ENCODE data around the gene DNAJC30. TPM values are rescaled to one million over a fixed set of nuclear protein-coding genes. Genes with fewer than 3 reads are reported as not detected.
A peak's percentile ranks its signal among the peaks of the same experiment; 100 is the strongest.
"Not testable (repeated sequence)": the region's sequence is repeated elsewhere in the genome, so short reads cannot be mapped to it uniquely, and the experiment has no call there.

DNAJC30 gene
- total RNA-seq, 3 donors from 2014 or later (not counting 1 experiment from before 2014, with no cell fraction given), result 8.7 to 9.9 (median 9.3) TPM

DNA sequence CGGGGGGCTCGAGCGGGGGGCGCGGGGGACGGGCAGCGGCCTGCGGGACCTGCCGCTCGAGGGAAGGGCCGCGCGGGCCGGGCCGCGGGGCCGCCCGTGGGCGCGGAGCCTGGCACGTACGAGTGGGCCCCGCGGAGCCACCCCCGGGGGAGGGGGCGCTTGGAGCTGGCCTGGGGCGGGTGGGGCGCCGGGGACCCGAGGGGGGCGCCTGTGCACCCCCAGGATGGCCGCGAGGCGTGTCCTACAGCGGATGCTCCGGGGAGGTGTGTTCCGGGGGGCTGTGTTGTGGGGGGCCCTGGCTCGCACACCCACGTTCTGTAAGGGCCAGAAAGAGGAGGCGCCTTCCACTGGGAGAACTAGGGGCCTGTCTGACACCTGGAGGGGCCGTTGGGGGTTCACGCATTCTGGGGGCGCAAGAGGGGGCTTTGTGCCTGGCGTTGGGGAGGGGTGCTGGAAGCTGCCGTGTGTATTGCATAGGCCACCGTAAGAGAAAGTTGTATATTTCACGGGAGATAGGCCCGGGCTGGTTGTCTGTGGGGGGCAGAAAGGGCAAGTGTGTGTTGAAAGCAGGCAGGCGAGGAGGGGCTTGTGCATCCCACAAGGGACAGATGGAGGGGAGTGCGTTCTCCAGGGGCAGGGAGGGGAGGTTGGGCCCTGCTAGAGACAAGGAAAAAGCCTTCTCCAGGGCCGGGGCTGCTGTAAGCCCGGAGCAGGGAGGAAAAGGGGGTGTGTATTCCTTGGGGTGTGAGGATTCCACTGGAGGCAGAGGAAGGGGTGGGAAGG, 15.0 kb downstream of the DNAJC30 start:
- peaks cover 0 to under 1% of the 10 kb centered on the region in 2 donors for H3K9me3 Mint-ChIP-seq
- H3K36me3 Mint-ChIP-seq, result no peaks in the 10 kb centered on the region
- DNase-seq, result peak in 1 of 2 donors; percentile 26
- Histone ChIP-seq H3K9me3 (ENCODE audit: control insufficient read depth, insufficient read depth, low read length) (no peaks in the 10 kb centered on the region), H3K4me1 (ENCODE audit: control insufficient read depth, insufficient read depth, low read length) (peaks cover 10% of the 10 kb centered on the region), H3K27ac (ENCODE audit: low read length) (no peak overlapping the region), H3K36me3 (ENCODE audit: control insufficient read depth, insufficient read depth, low read length) (no peaks in the 10 kb centered on the region), H3K4me3 (ENCODE audit: low read length) (no peak overlapping the region), H3K27me3 (ENCODE audit: control insufficient read depth, insufficient read depth, low read length) (peaks cover 22% of the 10 kb centered on the region)
- intact Hi-C loops (cut with micrococcal nuclease), result loop anchor here (5.0 kb wide), 2 partner anchors 61 to 69 kb away; partner anchors contain the start of gene ABHD11
- TF ChIP-seq, protein P1, sequence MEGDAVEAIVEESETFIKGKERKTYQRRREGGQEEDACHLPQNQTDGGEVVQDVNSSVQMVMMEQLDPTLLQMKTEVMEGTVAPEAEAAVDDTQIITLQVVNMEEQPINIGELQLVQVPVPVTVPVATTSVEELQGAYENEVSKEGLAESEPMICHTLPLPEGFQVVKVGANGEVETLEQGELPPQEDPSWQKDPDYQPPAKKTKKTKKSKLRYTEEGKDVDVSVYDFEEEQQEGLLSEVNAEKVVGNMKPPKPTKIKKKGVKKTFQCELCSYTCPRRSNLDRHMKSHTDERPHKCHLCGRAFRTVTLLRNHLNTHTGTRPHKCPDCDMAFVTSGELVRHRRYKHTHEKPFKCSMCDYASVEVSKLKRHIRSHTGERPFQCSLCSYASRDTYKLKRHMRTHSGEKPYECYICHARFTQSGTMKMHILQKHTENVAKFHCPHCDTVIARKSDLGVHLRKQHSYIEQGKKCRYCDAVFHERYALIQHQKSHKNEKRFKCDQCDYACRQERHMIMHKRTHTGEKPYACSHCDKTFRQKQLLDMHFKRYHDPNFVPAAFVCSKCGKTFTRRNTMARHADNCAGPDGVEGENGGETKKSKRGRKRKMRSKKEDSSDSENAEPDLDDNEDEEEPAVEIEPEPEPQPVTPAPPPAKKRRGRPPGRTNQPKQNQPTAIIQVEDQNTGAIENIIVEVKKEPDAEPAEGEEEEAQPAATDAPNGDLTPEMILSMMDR (IDR thresholded peaks at IDR 0.05), result no peak
- 4% methylated on average over 52 of the region's 52 CpGs for WGBS (ENCODE audit: insufficient coverage)
- H3K27ac Mint-ChIP-seq, result peak overlapping the region in 1 of 2 donors; percentile 13
- no peak for ATAC-seq
- H3K4me3 Mint-ChIP-seq, result peak overlapping the region; percentile 63
- H3K4me1 Mint-ChIP-seq, result peaks cover 0 to 10% of the 10 kb centered on the region in 2 donors
- H3K27me3 Mint-ChIP-seq (ENCODE audit: low read depth in 2 of 2), result peaks cover 21 to 31% of the 10 kb centered on the region in 2 donors

DNA sequence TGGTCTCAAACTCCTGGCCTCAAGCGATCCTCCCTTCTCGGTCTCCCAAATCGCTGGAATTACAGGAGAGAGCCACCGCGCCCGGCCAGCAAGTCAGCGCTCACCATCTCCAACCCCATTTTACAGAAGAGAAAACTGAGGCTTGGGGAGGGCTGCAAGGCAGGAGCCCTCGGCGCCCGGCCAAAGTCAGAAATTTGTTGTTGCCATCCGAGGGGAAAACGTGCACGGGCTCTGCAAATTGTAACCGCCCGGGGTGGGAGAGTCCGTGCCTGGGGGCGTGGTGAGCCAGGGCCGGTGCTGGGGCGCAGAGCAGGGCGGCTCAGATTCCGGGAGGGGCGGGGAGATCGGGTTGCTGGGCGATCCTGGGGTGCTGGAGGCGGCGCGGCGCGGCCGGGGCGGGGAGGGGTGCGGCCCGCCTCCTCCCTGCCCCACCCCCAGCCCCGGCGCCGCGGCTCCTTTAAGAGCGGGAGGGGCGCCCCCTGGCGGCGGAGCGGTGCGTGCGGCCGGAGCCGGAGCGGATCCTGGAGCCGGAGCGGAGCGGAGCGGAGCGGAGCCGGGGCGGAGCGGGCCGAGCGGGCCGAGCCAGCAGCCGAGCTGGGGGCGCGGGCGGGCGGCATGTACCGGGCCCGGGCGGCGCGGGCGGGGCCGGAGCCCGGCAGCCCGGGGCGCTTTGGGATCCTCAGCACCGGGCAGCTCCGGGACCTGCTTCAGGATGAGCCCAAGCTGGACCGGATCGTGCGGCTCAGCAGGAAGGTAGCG, 15.7 kb downstream of the DNAJC30 start, which contains the start of gene VPS37D:
Gene VPS37D (plus strand): TSS at position 488 of the 759 bp plus-strand sequence. CDS start 128 bp downstream, at position 616.
- 3% methylated on average over 76 of the region's 79 CpGs for WGBS (ENCODE audit: insufficient coverage)
- intact Hi-C loops (cut with micrococcal nuclease), result loop anchor here (5.0 kb wide), 2 partner anchors 60 to 70 kb away; partner anchors contain the start of gene ABHD11
- Mint-ChIP-seq H3K4me3 (peak within 1 kb of the TSS; percentile 84), H3K27me3 (ENCODE audit: low read depth in 2 of 2) (peaks cover 28 to 35% of the 10 kb centered on the region in 2 donors), H3K36me3 (no peaks in the 10 kb centered on the region), H3K27ac (peak within 1 kb of the TSS in 1 of 2 donors; percentile 53), H3K9me3 (peaks cover 0 to 4% of the 10 kb centered on the region in 2 donors), H3K4me1 (peaks cover 0 to 10% of the 10 kb centered on the region in 2 donors)
- no peak within 1 kb of the TSS for H3K27ac ChIP-seq (ENCODE audit: low read length)
- ATAC-seq (peak; percentile 93 to 99 (median 96)), DNase-seq (peak; percentile 93 to 96)
- peak within 1 kb of the TSS; percentile 35 for H3K4me3 ChIP-seq (ENCODE audit: low read length)
- peaks cover 4% of the 10 kb centered on the region for H3K9me3 ChIP-seq (ENCODE audit: control insufficient read depth, insufficient read depth, low read length)
- H3K4me1 ChIP-seq (ENCODE audit: control insufficient read depth, insufficient read depth, low read length), result peaks cover 10% of the 10 kb centered on the region
- TF ChIP-seq, protein P1 (IDR thresholded peaks at IDR 0.05), result peak; percentile 66
- H3K27me3 ChIP-seq (ENCODE audit: control insufficient read depth, insufficient read depth, low read length), result peaks cover 22% of the 10 kb centered on the region
- H3K36me3 ChIP-seq (ENCODE audit: control insufficient read depth, insufficient read depth, low read length), result no peaks in the 10 kb centered on the region

- Mint-ChIP-seq H3K9me3 (peaks cover 0 to 4% of the 10 kb centered on the region in 2 donors), H3K4me1 (peaks cover 0 to 4% of the 10 kb centered on the region in 2 donors), H3K27ac (no peak overlapping the region), H3K36me3 (no peaks in the 10 kb centered on the region), H3K27me3 (ENCODE audit: low read depth in 2 of 2) (peaks cover 26 to 35% of the 10 kb centered on the region in 2 donors), H3K4me3 (no peak overlapping the region)
- Histone ChIP-seq H3K4me1 (ENCODE audit: control insufficient read depth, insufficient read depth, low read length) (peaks cover 4% of the 10 kb centered on the region), H3K27ac (ENCODE audit: low read length) (no peak overlapping the region), H3K4me3 (ENCODE audit: low read length) (no peak overlapping the region), H3K9me3 (ENCODE audit: control insufficient read depth, insufficient read depth, low read length) (peaks cover 4% of the 10 kb centered on the region), H3K27me3 (ENCODE audit: control insufficient read depth, insufficient read depth, low read length) (peaks cover 8% of the 10 kb centered on the region), H3K36me3 (ENCODE audit: control insufficient read depth, insufficient read depth, low read length) (no peaks in the 10 kb centered on the region)
- intact Hi-C loops (cut with micrococcal nuclease), result no loop called here
- DNase-seq, result no peak
- ATAC-seq, result no peak
- TF ChIP-seq, protein P1 (IDR thresholded peaks at IDR 0.05), result no peak
These were observed 20.2 kb downstream of the DNAJC30 start for GRCh38 chr7:73663033-73663432.

DNA sequence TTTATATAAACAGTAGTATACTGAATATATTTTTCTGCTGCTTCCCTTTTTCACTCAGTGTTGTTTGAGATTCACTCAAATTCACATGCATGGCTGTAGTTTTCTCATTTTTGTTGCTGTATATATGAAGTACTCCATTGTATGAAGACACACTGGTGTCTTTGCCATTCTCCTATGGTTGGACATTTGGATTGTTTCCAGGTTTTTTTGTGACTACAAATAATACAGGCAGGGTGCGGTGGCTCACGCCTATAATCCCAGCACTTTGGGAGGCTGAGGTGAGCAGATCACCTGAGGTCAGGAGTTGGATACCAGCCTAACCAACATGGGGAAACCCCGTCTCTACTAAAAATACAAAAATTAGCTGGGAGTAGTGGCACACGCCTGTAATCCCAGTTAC, 22.7 kb downstream of the DNAJC30 start:
- ATAC-seq; H3K9me3 Mint-ChIP-seq; H3K4me1 ChIP-seq (ENCODE audit: control insufficient read depth, insufficient read depth, low read length); H3K4me3 Mint-ChIP-seq; H3K36me3 ChIP-seq (ENCODE audit: control insufficient read depth, insufficient read depth, low read length); intact Hi-C loops (cut with micrococcal nuclease); H3K4me1 Mint-ChIP-seq; DNase-seq; H3K27me3 ChIP-seq (ENCODE audit: control insufficient read depth, insufficient read depth, low read length); H3K27ac Mint-ChIP-seq; H3K9me3 ChIP-seq (ENCODE audit: control insufficient read depth, insufficient read depth, low read length); H3K36me3 Mint-ChIP-seq; H3K27ac ChIP-seq (ENCODE audit: low read length); H3K4me3 ChIP-seq (ENCODE audit: low read length): not testable (repeated sequence)
- peaks cover 23 to 35% of the 10 kb centered on the region in 2 donors for H3K27me3 Mint-ChIP-seq (ENCODE audit: low read depth in 2 of 2)
- WGBS (ENCODE audit: insufficient coverage), result 78% methylated on average over 4 of the region's 4 CpGs

Measured in natural killer cell (primary cell).